Mononuclear cell (primary cell): Measurements from ENCODE around the gene VPS11. TPM values are rescaled to one million over a fixed set of nuclear protein-coding genes. Genes with fewer than 3 reads are reported as not detected.

Experiments
- total RNA-seq: library from RNA; depleted of rRNA; stranded (reverse); fragments of >200 nt; gene quantifications from one replicate; pipeline ENCODE4 v1.2.3, GENCODE V29; 2012

Gene VPS11
- total RNA-seq, 1 donor = 34.7 TPM

Other genes with a start within 250 kb of the VPS11 start
- gene CXCR5, start 183.9 kb upstream of the VPS11 start, total RNA-seq = 11.1 TPM
- gene BCL9L, start 141.9 kb upstream of the VPS11 start, total RNA-seq = 41.9 TPM
- not detected for gene UPK2, start 111.5 kb upstream of the VPS11 start, total RNA-seq
- not detected for gene FOXR1, start 96.1 kb upstream of the VPS11 start, total RNA-seq
- gene CENATAC, start 69.7 kb upstream of the VPS11 start, total RNA-seq = 75.5 TPM
- gene RPS25, start 49.5 kb upstream of the VPS11 start, total RNA-seq = 4,016 TPM
- gene TRAPPC4, start 49.1 kb upstream of the VPS11 start, total RNA-seq = 54.5 TPM
- 2.4 TPM for gene SLC37A4, start 36.9 kb upstream of the VPS11 start, total RNA-seq
- gene HYOU1, start 10.6 kb upstream of the VPS11 start, total RNA-seq = 38.9 TPM
- 2.7 TPM for gene HMBS, start 17.1 kb downstream of the VPS11 start, total RNA-seq
- 6.7 TPM for gene DPAGT1, start 34.0 kb downstream of the VPS11 start, total RNA-seq
- 7.5 TPM for gene C2CD2L, start 39.5 kb downstream of the VPS11 start, total RNA-seq
- 9.1 TPM for gene HINFP, start 53.8 kb downstream of the VPS11 start, total RNA-seq
- 0.10 TPM for gene ABCG4, start 81.2 kb downstream of the VPS11 start, total RNA-seq
- gene NLRX1, start 100.9 kb downstream of the VPS11 start, total RNA-seq = 4.7 TPM
- not detected for gene NHERF4, start 117.7 kb downstream of the VPS11 start, total RNA-seq
- 16.0 TPM for gene CBL, start 138.5 kb downstream of the VPS11 start, total RNA-seq
- 2.6 TPM for gene MCAM, start 249.3 kb downstream of the VPS11 start, total RNA-seq